ENCODE results near the gene ATAD3A.

DNA sequence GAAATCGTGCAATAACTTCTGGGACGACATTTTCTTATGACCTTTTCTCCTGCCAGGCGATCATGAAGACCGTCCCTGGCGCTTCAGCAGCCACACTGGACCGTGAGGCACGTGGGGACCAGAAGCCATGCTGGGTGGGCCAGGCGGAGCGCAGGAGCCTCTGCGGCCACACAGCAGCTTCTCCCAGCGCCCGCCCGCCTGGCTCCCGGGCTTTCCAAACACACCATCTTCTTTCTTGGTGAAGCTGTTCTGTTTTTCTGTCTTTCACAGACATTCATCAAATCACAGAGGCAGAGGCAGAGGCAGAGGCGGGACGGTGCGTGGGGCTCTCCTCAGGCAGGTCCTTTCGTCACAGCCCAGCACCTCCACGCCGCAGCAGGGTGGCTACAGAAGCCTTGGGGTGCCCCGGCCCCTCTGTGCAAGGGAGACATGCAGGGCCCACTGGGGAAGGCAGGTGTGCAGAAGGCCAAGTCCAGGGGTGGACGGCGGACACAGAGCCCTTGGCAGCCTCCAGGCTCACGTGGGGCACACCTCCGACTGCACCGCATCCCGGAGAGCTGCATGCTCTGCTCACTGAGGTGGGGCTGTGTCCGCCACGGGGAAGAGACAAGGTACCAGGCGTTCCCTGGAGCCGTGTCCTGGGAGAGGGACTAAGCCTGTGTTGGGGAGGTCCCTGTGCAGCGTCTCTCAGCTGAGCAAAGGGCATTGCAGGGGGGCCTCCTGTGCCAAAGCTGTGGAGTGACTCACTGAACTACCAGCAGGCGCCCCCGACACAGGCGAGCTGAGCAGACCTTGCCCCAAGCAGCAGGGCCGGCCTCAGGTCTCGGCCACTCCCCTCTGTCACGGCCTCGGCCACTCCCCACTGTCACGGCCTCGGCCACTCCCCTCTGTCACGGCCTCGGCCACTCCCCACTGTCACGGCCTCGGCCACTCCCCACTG is 31.1 kb downstream of the ATAD3A start:
- TF ChIP-seq, protein P1, sequence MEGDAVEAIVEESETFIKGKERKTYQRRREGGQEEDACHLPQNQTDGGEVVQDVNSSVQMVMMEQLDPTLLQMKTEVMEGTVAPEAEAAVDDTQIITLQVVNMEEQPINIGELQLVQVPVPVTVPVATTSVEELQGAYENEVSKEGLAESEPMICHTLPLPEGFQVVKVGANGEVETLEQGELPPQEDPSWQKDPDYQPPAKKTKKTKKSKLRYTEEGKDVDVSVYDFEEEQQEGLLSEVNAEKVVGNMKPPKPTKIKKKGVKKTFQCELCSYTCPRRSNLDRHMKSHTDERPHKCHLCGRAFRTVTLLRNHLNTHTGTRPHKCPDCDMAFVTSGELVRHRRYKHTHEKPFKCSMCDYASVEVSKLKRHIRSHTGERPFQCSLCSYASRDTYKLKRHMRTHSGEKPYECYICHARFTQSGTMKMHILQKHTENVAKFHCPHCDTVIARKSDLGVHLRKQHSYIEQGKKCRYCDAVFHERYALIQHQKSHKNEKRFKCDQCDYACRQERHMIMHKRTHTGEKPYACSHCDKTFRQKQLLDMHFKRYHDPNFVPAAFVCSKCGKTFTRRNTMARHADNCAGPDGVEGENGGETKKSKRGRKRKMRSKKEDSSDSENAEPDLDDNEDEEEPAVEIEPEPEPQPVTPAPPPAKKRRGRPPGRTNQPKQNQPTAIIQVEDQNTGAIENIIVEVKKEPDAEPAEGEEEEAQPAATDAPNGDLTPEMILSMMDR (IDR thresholded peaks at IDR 0.05; ENCODE audit: insufficient read depth, low read length, poor library complexity, severe bottlenecking), result no peak
- no peak for TF ChIP-seq EZH2phosphoT487 (conservative IDR thresholded peaks at IDR 0.05; ENCODE audit: low read length)

Data from SU-DHL-6 (cell line).